Measurements from ENCODE around the gene LCE3C. TPM values are rescaled to one million over a fixed set of nuclear protein-coding genes. Genes with fewer than 3 reads are reported as not detected.

LCE3C gene
- total RNA-seq, 1 donor from 2014 or later = not detected

DNA sequence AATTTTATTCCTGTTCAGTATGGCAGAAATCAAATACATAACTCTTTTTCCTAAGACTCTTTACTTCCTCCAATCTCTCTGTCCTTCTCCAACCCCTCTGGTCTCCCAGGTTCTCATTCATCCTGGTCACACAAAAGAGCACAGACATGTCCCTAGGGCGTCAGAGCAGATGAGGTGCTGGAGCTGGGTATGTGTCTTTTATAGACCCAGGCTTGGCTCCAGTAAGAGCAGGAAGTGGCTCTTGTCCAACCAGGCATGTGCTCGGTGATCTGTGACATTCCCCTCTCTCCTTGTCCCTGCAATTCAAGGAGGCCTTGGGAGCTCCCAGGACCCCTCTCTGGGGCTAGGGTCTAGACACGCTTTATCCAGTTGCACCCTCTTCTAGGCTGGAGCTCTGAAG is 45.1 kb downstream of the LCE3C start:
- TF ChIP-seq, protein P1, sequence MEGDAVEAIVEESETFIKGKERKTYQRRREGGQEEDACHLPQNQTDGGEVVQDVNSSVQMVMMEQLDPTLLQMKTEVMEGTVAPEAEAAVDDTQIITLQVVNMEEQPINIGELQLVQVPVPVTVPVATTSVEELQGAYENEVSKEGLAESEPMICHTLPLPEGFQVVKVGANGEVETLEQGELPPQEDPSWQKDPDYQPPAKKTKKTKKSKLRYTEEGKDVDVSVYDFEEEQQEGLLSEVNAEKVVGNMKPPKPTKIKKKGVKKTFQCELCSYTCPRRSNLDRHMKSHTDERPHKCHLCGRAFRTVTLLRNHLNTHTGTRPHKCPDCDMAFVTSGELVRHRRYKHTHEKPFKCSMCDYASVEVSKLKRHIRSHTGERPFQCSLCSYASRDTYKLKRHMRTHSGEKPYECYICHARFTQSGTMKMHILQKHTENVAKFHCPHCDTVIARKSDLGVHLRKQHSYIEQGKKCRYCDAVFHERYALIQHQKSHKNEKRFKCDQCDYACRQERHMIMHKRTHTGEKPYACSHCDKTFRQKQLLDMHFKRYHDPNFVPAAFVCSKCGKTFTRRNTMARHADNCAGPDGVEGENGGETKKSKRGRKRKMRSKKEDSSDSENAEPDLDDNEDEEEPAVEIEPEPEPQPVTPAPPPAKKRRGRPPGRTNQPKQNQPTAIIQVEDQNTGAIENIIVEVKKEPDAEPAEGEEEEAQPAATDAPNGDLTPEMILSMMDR (IDR thresholded peaks at IDR 0.05) = no peak
- Histone ChIP-seq H3K4me1 (no peaks in the 10 kb centered on the region), H3K27me3 (no peaks in the 10 kb centered on the region), H3K9me3 (no peaks in the 10 kb centered on the region), H3K27ac (no peak overlapping the region), H3K36me3 (no peaks in the 10 kb centered on the region), H3K4me3 (no peak overlapping the region)
- DNase-seq (ENCODE audit: low spot score in 2 of 2) = no peak
- intact Hi-C loops (cut with DNase I) = no loop called here

DNA sequence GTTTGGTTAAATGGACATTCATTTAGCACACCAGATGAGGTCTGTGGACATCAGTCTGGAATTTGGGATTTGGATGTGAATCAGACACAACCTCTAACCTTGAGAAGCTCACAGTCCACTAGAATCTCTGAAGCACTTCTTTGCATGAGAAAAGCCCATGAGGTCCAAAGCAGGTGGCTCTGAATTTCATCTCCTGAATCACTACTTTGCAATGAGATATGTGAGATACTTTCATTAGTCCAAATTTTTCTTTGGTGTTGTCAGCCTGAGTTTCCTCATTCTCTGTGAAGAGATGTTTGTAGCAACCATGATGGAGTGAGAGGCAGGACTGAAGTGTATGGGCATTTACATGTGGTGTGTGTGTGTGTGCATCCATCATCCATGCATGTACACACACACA is 46.6 kb downstream of the LCE3C start:
- H3K27me3 ChIP-seq = no peaks in the 10 kb centered on the region
- no peaks in the 10 kb centered on the region for H3K36me3 ChIP-seq
- no peak for DNase-seq (ENCODE audit: low spot score in 2 of 2)
- intact Hi-C loops (cut with DNase I) = no loop called here
- H3K4me1 ChIP-seq = no peaks in the 10 kb centered on the region
- no peak overlapping the region for H3K27ac ChIP-seq
- TF ChIP-seq, protein P1 (IDR thresholded peaks at IDR 0.05) = no peak
- no peak overlapping the region for H3K4me3 ChIP-seq
- no peaks in the 10 kb centered on the region for H3K9me3 ChIP-seq

Other genes starting within 250 kb of the LCE3C start
- not detected for gene FLG2, start 240.2 kb upstream of the LCE3C start, total RNA-seq
- 0.21 TPM for gene CRNN, start 186.0 kb upstream of the LCE3C start, total RNA-seq
- gene LCE5A, start 89.4 kb upstream of the LCE3C start, total RNA-seq = not detected
- gene CRCT1, start 85.8 kb upstream of the LCE3C start, total RNA-seq = not detected
- gene LCE3E, start 33.5 kb upstream of the LCE3C start, total RNA-seq = not detected
- gene LCE3D, start 19.7 kb upstream of the LCE3C start, total RNA-seq = not detected
- not detected for gene LCE3B, start 13.6 kb downstream of the LCE3C start, total RNA-seq
- gene LCE3A, start 22.9 kb downstream of the LCE3C start, total RNA-seq = not detected
- gene LCE2D, start 63.1 kb downstream of the LCE3C start, total RNA-seq = not detected
- not detected for gene LCE2C, start 75.0 kb downstream of the LCE3C start, total RNA-seq
- not detected for gene LCE2B, start 85.9 kb downstream of the LCE3C start, total RNA-seq
- not detected for gene LCE2A, start 98.1 kb downstream of the LCE3C start, total RNA-seq
- not detected for gene LCE4A, start 107.9 kb downstream of the LCE3C start, total RNA-seq
- not detected for gene KPRP, start 157.8 kb downstream of the LCE3C start, total RNA-seq
- not detected for gene LCE1F, start 174.9 kb downstream of the LCE3C start, total RNA-seq
- gene LCE1E, start 186.0 kb downstream of the LCE3C start, total RNA-seq = not detected
- gene LCE1D, start 196.5 kb downstream of the LCE3C start, total RNA-seq = not detected
- gene LCE1C, start 206.4 kb downstream of the LCE3C start, total RNA-seq = not detected
- gene LCE1B, start 211.7 kb downstream of the LCE3C start, total RNA-seq = not detected
- gene LCE1A, start 227.2 kb downstream of the LCE3C start, total RNA-seq = not detected
- gene LCE6A, start 242.6 kb downstream of the LCE3C start, total RNA-seq = not detected